TTC549 (cell line): ENCODE measurements around the gene IKBIP.
"Not testable (repeated sequence)": the region's sequence is repeated elsewhere in the genome, so short reads cannot be mapped to it uniquely, and the experiment has no call there.

Experiments
- FAIRE-seq: peaks from 2 replicates; lab custom pipeline; 2012; peaks lifted over from hg19 to GRCh38; lab: Jason Lieb, UNC

The IKBIP gene

DNA sequence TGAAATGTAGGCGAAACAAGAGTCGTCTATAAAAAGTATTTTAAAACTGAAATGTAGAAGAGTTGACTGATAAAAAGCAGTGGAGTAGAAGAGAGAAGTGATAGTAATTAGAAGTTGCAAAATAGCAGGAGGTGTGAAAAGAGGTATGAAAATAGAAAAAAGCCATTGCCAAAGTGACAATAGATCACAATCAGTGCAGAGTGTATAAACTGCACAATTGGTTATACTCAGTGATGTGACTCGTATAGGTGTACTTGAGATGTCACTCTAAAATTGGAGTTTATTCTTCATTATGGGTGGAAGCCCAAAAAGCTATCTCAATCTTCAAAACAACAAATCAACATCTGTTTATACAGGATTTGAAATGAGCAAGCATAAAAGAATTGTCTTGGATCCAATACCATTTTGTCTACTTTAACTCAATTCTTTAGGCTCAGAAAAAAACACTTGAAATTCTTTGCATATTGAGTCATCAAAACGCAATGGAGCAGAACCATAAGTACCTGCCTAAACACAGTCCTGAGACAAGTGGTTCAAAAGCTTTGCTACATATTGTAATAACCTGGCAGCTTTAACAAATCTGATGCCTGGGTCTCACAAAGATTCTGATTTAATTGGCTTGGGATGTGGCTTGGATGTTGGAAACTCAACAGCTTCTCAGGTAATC lies 8.8 kb downstream of the IKBIP start:
- FAIRE-seq = no peak

DNA sequence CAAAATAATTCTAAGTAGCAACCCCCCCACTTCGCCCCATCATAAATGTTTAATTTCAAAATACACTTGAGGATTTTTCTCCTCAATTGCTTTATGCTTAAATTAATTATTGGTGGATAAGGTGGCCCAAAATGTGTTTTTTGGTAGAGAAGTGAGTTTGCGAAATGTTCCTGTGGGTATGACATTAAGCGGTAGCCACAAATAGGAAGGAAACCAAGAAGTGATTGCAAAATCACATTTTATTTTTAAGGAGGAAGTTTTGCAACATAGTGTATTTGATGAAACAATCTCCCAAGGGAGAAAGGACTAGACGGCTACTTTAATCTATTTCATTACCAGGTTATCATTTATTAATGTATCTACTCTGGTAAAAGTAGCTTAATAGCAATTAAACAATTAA lies 25.6 kb downstream of the IKBIP start:
- no peak for FAIRE-seq

DNA sequence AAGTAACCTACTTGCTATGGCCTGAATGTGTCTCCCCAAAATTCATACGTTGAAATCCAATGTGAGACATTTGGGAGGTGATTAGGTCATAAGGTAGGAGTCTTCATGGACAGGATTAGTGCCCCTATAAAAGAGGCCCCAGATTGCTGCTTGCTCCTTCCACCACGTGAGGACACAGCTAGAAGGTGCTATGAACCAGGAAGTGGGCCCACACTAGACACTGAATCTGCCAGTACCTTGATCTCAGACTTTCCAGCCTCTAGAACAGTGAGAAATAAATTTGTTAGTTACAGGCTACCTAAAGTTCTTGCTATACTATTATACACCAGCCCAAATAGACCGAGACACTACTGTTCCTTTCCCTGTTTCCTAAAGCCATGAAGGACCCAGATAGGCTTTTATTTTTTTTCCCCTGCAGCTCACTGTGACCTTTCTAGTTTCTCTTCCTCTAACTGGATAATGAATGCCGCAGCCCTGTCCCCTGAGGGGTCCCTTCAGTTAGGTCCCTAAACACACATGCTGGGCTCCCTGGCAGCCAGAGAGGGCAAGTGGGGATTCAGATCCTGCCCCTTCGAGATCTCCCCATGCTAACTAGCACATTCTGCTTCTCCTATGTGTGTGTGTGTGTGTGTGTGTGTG lies 31.8 kb downstream of the IKBIP start:
- no peak for FAIRE-seq

- no peak for FAIRE-seq
Measured at GRCh38 chr12:98610596-98610995, 34.0 kb downstream of the IKBIP start.

GRCh38 chr12:98606359-98606988 lies 38.1 kb downstream of the IKBIP start:
- no peak for FAIRE-seq

GRCh38 chr12:98601924-98602323 lies 42.7 kb downstream of the IKBIP start:
- FAIRE-seq = no peak

GRCh38 chr12:98597313-98597712 lies 47.3 kb downstream of the IKBIP start:
- not testable (repeated sequence) for FAIRE-seq

DNA sequence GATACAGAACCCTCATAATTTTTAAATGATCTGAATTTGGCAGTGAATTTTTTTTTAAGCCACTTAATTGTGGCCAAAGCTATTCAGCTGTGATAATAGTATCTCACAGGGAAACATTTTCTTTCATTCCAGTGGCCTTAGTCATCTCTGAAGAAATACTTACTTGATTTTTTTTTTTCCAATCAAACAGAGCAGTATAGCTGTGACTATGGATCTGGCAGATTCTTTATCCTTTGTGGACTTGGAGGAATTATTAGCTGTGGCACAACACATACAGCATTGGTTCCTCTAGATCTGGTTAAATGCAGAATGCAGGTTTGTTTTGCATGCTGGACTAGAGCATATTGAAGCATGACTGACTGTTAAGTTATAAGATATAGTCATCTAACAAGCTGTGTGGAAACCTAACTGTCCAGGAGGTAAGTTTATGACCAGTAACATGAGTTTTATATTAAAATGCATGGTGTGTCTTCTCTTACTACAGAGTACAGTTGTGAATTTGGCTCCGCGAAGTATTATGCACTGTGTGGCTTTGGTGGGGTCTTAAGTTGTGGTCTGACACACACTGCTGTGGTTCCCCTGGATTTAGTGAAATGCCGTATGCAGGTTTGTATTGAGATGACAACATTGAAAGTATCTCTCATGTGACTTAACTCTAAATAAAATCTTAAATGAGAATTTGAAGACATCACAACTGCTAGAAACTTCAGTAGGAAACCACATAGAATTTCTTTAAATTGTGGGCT lies 49.2 kb downstream of the IKBIP start:
- FAIRE-seq = no peak

DNA sequence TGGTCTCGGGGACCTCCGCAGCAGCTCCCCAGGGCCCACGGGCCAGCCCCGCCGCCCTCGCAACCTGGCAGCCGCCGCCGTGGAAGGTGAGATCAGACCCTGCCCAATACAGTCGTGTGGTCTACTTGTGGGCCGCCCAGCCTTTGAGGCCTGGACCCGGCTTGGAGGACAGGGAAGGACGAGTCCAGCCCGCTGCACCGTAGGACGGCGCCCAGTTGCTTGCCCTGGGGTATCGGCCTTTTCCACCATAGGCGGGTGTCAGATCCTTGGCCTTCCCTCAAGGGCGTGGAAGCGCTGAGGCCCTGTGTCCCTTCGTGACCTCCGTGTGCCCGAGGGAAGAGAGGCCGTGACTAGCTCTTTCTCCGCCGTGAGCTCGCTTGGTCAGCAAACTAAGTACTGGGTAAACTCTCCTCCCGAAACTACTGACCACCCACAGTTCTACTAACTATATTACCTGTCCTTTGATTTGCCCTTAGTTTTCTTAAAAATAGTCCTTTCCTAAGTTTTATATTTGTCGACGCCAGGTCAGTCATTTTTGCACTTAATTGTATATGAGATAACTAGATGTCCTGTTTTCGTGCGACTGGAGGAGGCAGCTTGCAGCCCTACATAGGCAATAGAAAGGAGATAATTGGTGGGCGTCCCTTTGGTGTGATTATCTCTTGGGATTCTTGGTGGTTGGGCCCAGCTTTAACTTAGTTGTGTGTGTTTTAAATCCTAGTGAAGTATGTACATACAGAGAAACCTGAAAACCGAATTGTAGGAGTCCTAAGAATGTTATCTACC lies 50.3 kb downstream of the IKBIP start:
- no peak for FAIRE-seq

- peak; percentile 59 for FAIRE-seq
Measured at GRCh38 chr12:98593351-98594049, 51.1 kb downstream of the IKBIP start, which contains the start of gene SLC25A3. Gene SLC25A3, plus strand, starts transcription at chr12:98593686. Its CDS starts 293 bp downstream, at chr12:98593979.

GRCh38 chr12:98592825-98593322 lies 51.7 kb downstream of the IKBIP start:
- no peak for FAIRE-seq

- no peak for FAIRE-seq
Measured at GRCh38 chr12:98591209-98591608, 53.4 kb downstream of the IKBIP start.

DNA sequence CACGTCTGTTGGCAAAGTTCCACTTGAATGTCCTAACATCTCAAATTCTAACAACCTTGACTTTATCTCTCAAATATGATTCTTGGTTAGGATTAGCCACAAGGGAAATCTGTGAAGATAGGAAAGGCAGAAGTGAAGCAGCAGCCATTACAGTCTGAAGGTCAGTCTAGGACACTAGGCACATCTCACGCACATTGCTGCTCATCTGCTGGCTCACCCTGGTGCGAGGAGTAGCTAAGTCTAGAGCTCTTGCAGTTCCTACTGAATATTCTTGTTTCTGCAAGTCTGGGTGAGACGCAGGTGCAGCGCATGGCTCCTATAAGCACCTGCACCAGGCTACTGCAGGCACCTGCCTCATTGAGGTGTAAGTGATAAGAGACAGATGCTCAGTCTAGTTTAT lies 57.5 kb downstream of the IKBIP start:
- no peak for FAIRE-seq

DNA sequence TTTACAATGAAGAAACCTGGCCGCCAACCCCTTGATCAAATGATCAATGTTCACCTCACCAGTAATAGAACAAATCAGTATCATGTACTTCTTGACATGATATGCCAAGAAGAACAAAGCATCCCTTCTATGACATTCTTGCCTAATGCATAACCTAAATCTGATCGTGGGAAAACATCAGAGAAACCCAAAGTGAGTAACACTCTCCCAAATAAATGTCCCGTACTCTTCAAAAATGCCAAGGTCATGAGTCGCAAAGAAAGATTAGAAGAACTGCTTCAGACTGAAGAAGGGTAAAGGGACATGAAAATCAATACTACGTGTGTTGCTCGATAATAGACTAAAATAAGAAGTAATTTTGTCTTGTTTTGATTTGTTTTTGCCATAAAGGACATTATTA lies 62.5 kb downstream of the IKBIP start:
- no peak for FAIRE-seq

DNA sequence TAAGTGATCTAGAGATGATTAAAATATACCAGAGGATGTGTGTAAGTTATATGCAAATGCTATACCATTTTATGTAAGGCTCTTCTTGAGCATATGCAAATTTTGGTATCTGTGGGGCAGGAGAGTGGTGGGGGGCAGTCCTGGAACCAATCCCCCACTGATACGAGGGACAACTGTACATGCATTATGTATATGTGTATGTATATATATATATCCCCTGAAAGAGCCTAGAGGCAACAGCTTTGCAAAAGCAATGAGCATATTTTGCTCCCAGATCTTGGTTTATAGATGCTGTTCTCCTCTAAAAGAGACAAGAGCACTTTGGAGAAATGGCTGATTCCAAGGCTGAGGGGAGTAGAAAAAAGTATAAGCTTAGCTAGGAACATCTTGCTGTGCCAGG lies 63.5 kb downstream of the IKBIP start:
- FAIRE-seq = no peak

- FAIRE-seq = no peak
Measured at GRCh38 chr12:98580695-98581094, 63.9 kb downstream of the IKBIP start.

DNA sequence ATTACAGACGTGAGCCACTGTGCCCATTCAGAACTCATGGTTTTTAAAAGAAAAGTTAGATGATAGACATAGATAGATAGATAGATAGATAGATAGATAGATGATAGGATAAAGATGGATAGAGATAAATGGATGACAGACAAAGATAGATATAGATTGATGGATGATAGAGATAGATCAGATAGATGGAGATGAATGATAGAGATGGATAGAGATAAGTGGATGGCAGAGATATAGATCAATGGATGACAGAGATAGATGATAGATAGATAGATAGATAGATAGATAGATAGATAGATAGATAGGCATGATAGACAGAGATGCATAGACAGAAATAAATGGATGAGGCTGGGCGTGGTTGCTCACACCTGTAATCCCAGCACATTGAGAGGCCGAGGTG lies 64.8 kb downstream of the IKBIP start:
- no peak for FAIRE-seq

DNA sequence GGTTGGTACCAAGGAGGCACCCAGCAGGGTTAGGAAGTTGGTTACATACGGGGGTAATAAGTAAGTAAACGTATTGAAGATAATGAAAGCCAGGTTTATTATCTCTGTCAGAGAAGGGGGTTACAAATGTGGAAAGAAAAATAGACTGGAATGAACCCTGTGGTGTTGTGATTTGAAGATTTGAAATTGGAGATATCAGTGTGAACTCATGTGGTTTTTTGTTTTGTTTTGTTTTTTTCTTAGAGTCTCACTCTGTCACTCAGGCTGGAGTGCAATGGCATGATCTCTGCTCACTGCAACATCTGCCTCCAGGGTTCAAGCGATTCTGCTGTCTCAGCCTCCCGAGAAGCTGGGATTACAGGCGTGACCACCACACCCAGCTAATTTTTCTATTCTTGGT lies 65.2 kb downstream of the IKBIP start:
- FAIRE-seq = no peak

DNA sequence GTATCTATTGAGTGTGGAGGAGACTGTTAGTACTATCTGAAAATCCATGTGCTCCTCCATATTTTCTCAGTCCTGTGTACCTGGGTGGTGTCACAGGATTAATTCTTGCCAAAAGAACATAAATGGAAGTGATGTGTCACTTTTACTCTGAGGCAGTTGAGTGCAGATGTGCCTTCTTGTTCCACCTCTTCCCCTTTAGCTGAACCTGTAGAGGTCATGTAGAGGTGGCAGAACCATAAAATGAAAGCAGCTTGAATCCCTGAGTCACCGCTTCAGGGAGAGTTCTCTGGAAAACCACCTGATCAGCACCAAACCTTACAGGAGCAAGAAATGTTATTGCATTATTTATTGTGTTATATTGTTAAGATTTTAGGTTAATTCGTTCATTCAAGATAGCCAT lies 65.8 kb downstream of the IKBIP start:
- FAIRE-seq = no peak

GRCh38 chr12:98578392-98578791 lies 66.2 kb downstream of the IKBIP start:
- no peak for FAIRE-seq

- FAIRE-seq = not testable (repeated sequence)
Measured at GRCh38 chr12:98576795-98577194, 67.8 kb downstream of the IKBIP start.
